Skeletal muscle satellite cell (primary cell): ENCODE data around the gene TEX14.
A peak's percentile ranks its signal among the peaks of the same experiment; 100 is the strongest.
"Not testable (repeated sequence)": the region's sequence is repeated elsewhere in the genome, so short reads cannot be mapped to it uniquely, and the experiment has no call there.

Source experiments
- H3K27me3 ChIP-seq: 2 replicates; pipeline ENCODE4 v1.7.0; 2013; ENCODE audit warnings: low read length; ENCODE audit not compliant: control insufficient read depth, insufficient read depth
- H3K36me3 ChIP-seq: 2 replicates; pipeline ENCODE4 v1.7.0; 2013; ENCODE audit warnings: mild to moderate bottlenecking, control low read depth, low read length; ENCODE audit not compliant: insufficient read depth
- H3K4me1 ChIP-seq: 2 replicates; pipeline ENCODE4 v1.7.0; 2013; ENCODE audit warnings: low read length; ENCODE audit not compliant: control insufficient read depth, insufficient read depth
- H3K4me2 ChIP-seq: 2 replicates; pipeline ENCODE4 v1.7.0; 2013; ENCODE audit warnings: mild to moderate bottlenecking, low read length
- H3K4me3 ChIP-seq: 2 replicates; pipeline ENCODE4 v1.7.0; 2013; ENCODE audit warnings: low read length
- H3K9ac ChIP-seq: 2 replicates; pipeline ENCODE4 v1.7.0; 2013; ENCODE audit warnings: mild to moderate bottlenecking, low read depth, low read length, moderate library complexity
- H3K9me3 ChIP-seq: replicated peaks from 2 replicates; pipeline ENCODE4 v1.7.0; 2013; ENCODE audit warnings: mild to moderate bottlenecking, control low read depth, low read length

The TEX14 gene

DNA sequence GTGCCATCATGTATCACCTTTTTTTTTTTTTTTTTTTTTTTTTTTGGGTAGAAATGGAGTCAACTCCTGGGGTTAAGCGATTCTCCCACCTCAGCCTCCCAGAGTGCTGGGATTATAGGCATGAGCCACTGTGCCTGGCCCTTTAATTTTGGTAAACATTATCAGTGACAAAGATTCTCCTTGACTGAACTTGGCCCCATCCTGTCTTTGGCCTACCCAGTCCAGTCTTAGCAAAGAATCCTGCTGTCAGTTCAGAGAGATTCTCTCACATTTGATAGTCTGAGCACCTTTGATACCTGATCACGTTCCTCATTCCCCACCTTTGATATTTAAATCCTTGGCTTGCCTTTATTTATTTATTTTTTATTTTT, 12.1 kb upstream of the TEX14 start:
- Histone ChIP-seq H3K36me3 (peaks cover 3% of the 10 kb centered on the region), H3K4me1 (peaks cover 4% of the 10 kb centered on the region), H3K4me3 (no peak overlapping the region), H3K9ac (no peak overlapping the region), H3K4me2 (no peak overlapping the region), H3K9me3 (no peaks in the 10 kb centered on the region), H3K27me3 (no peaks in the 10 kb centered on the region)

- H3K9ac ChIP-seq, result no peak overlapping the region
- H3K36me3 ChIP-seq, result peaks cover 3% of the 10 kb centered on the region
- no peaks in the 10 kb centered on the region for H3K27me3 ChIP-seq
- no peak overlapping the region for H3K4me3 ChIP-seq
- H3K4me2 ChIP-seq, result no peak overlapping the region
- no peaks in the 10 kb centered on the region for H3K9me3 ChIP-seq
- peaks cover 4% of the 10 kb centered on the region for H3K4me1 ChIP-seq
Measured at GRCh38 chr17:58703137-58703915, 11.5 kb upstream of the TEX14 start.

DNA sequence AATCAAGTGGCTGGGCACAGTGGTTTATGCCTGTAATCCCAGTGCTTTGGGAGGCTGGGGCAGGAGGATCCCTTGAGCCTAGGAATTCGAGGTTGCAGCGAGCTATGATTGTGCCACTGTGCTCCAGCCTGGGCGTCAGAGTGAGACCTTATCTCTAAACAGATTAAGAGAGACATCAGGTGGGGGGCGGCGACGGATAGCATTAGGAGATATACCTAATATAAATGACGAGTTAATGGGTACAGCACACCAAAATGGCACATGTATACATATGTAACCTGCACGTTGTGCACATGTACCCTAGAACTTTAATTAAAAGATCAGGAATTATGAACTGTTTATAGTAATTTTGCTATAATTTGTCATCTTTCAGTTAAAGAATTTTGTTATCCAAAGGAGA, 10.9 kb upstream of the TEX14 start:
- no peak overlapping the region for H3K4me2 ChIP-seq
- peaks cover 3% of the 10 kb centered on the region for H3K36me3 ChIP-seq
- H3K9me3 ChIP-seq, result no peaks in the 10 kb centered on the region
- H3K27me3 ChIP-seq, result no peaks in the 10 kb centered on the region
- H3K4me3 ChIP-seq, result no peak overlapping the region
- no peak overlapping the region for H3K9ac ChIP-seq
- peaks cover 4% of the 10 kb centered on the region for H3K4me1 ChIP-seq

DNA sequence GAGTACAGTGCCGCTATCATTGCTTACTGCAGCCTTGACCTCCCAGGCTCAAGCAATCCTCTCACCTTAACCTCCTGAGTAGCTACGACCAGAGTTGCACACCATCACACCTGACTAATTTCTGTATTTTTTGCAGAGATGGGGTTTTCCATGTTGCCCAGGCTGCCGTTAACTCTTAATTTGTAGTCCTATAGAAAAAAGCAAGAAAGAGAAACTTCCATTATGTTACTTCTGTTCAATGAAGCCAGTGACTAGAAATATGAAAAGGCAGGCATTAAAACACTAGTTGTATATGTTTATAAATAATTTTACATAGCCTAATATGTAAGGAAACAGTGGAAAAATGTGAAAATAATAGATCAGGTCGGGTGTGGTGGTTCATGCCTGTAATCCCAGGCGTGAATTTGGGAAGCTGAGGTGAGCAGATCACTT, 10.2 kb upstream of the TEX14 start:
- Histone ChIP-seq H3K4me2 (no peak overlapping the region), H3K36me3 (peaks cover 3% of the 10 kb centered on the region), H3K4me1 (peaks cover 4% of the 10 kb centered on the region), H3K4me3 (no peak overlapping the region), H3K9ac (no peak overlapping the region), H3K27me3 (no peaks in the 10 kb centered on the region), H3K9me3 (no peaks in the 10 kb centered on the region)

- H3K4me1 ChIP-seq, result peaks cover 4% of the 10 kb centered on the region
- H3K27me3 ChIP-seq, result no peaks in the 10 kb centered on the region
- H3K9me3 ChIP-seq, result no peaks in the 10 kb centered on the region
- H3K9ac ChIP-seq, result no peak overlapping the region
- H3K4me3 ChIP-seq, result no peak overlapping the region
- no peak overlapping the region for H3K4me2 ChIP-seq
- H3K36me3 ChIP-seq, result peaks cover 3% of the 10 kb centered on the region
Measured at GRCh38 chr17:58699771-58700170, 7.9 kb upstream of the TEX14 start.

GRCh38 chr17:58694826-58695225, 3.0 kb upstream of the TEX14 start:
- Histone ChIP-seq H3K9ac (no peak overlapping the region), H3K4me3 (no peak overlapping the region), H3K4me1 (peaks cover 15% of the 10 kb centered on the region), H3K9me3 (no peaks in the 10 kb centered on the region), H3K27me3 (no peaks in the 10 kb centered on the region), H3K4me2 (no peak overlapping the region), H3K36me3 (no peaks in the 10 kb centered on the region)

DNA sequence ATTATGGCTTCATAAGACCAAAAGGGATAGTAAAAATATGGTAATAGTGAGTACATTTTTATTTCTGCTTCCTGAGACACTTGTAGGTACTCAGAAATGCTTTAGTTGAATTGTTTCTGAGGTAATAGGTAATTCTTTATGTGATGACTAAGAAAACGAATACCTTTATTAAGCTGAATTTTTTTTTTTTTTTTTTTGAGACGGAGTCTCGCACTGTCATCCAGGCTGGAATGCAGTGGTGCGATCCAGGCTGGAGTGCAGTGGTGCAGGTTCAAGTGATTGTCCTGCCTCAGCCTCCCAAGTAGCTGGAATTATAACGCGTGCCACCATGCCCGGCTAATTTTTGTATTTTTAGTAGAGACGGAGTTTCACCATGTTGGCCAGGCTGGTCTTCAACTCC, 2.5 kb upstream of the TEX14 start:
- Histone ChIP-seq H3K36me3 (no peaks in the 10 kb centered on the region), H3K4me1 (peaks cover 15% of the 10 kb centered on the region), H3K4me2 (peak overlapping the region; percentile 89), H3K4me3 (no peak overlapping the region), H3K27me3 (no peaks in the 10 kb centered on the region), H3K9me3 (no peaks in the 10 kb centered on the region), H3K9ac (no peak overlapping the region)

DNA sequence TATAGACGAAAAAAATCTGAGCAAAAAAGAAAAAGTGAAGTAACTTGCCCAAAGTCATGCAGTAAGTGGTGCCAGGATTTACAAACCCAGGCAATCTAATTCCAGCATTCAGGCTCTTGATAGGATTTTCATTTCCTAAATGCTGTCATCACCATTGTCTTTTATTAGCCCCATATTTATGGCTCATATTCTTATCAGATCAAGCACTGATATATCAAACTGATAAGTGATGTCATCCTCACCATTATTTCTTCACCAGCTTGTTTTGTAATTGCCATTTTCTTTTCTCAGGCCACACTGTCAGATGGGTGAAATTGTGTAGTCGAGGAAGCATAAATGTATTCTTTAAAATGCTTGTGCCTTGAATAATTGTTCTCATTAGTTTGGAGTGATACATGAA, 1.9 kb upstream of the TEX14 start:
- Histone ChIP-seq H3K4me1 (peaks cover 15% of the 10 kb centered on the region), H3K9me3 (no peaks in the 10 kb centered on the region), H3K9ac (peak overlapping the region; percentile 82), H3K36me3 (no peaks in the 10 kb centered on the region), H3K4me2 (peak overlapping the region; percentile 89), H3K4me3 (no peak overlapping the region), H3K27me3 (no peaks in the 10 kb centered on the region)

GRCh38 chr17:58693208-58693607, 1.4 kb upstream of the TEX14 start:
- Histone ChIP-seq H3K9me3 (no peaks in the 10 kb centered on the region), H3K4me2 (peak overlapping the region; percentile 89), H3K4me3 (peak overlapping the region; percentile 81), H3K36me3 (no peaks in the 10 kb centered on the region), H3K27me3 (no peaks in the 10 kb centered on the region), H3K9ac (peak overlapping the region; percentile 82), H3K4me1 (peaks cover 15% of the 10 kb centered on the region)

DNA sequence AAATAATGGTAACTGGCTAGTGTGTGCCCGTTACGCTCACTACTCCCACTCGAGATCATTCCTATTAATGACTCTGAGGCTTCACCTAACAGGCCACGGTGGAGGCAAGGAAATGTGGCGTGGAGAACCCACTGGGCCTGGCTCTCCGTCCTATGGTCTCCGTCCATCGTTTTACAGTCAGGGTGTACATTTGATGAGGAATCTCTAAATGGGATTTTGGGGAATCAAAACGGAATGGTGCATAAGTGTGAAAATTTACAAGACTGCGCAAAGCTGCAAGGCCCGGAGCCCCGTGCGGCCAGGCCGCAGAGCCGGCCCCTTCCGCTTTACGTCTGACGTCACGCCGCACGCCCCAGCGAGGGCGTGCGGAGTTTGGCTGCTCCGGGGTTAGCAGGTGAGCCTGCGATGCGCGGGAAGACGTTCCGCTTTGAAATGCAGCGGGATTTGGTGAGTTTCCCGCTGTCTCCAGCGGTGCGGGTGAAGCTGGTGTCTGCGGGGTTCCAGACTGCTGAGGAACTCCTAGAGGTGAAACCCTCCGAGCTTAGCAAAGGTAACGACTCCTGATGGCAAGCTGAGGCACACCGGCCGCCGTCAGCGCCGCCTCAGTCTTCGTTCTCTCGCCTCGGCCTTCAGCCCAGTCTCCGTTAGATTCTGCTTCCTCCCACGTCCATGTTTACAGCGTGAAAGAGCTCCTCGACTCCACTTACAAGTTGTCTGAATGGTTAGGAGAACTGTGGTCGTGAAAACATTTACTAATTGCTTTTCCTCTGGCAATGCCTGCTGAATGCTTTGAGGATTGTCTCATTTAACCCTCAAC, 602 bp upstream of the TEX14 start, which contains the start of gene RAD51C:
RAD51C (plus strand) TSS at position 364 of the 817 bp plus-strand sequence; CDS start at position 406, 42 bp downstream.
- H3K9me3 ChIP-seq, result no peaks in the 10 kb centered on the region
- no peaks in the 10 kb centered on the region for H3K27me3 ChIP-seq
- peak within 1 kb of the TSS; percentile 89 for H3K4me2 ChIP-seq
- H3K4me3 ChIP-seq, result peak within 1 kb of the TSS; percentile 81
- H3K9ac ChIP-seq, result peak within 1 kb of the TSS; percentile 82
- peaks cover 15% of the 10 kb centered on the region for H3K4me1 ChIP-seq
- H3K36me3 ChIP-seq, result no peaks in the 10 kb centered on the region

DNA sequence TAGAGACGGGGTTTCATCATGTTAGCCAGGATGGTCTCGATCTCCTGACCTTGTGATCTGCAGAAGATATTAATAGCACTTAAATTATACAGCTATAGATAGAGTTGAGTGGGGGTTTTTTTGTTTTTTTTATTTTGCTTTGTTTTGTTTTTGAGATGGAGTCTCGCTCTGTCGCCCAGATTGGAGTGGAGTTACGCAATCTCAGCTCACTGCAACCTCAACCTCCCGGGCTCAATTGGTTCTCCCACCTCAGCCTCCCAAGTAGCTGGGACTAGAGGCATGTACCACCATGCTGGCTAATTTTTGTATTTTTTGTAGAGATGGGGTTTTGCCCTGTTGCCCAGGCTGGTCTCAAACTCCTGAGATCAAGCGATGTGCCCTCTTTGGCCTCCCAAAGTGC, 1.8 kb downstream of the TEX14 start:
- not testable (repeated sequence) for H3K36me3 ChIP-seq, H3K4me2 ChIP-seq, H3K4me3 ChIP-seq

More for the DNA sequence above, 1.8 kb downstream of the TEX14 start:
- not testable (repeated sequence) for H3K9ac ChIP-seq, H3K27me3 ChIP-seq, H3K9me3 ChIP-seq
- H3K4me1 ChIP-seq, result peaks cover 15% of the 10 kb centered on the region
